ENCODE results near the gene TMEM132A.

GRCh38 chr11:60891103-60891741 lies 33.0 kb upstream of the TMEM132A start:
- TF ChIP-seq CTCF (IDR thresholded peaks at IDR 0.05) (no peak), MLX (CRISPR knock-in tag; IDR thresholded peaks at IDR 0.05) (no peak), SP1 (CRISPR knock-in tag; conservative IDR thresholded peaks at IDR 0.05) (no peak), MXD4 (CRISPR knock-in tag; IDR thresholded peaks at IDR 0.05; ENCODE audit: borderline replicate concordance) (no peak), ATF2 (CRISPR knock-in tag; IDR thresholded peaks at IDR 0.05; ENCODE audit: borderline replicate concordance, low read depth) (no peak), USF2 (CRISPR knock-in tag; IDR thresholded peaks at IDR 0.05) (no peak), PREB (CRISPR knock-in tag; IDR thresholded peaks at IDR 0.05; ENCODE audit: borderline replicate concordance) (no peak), AFF4 (CRISPR knock-in tag; IDR thresholded peaks at IDR 0.05; ENCODE audit: borderline replicate concordance) (no peak), ZNF532 (CRISPR knock-in tag; IDR thresholded peaks at IDR 0.05; ENCODE audit: borderline replicate concordance) (no peak), RELA (CRISPR knock-in tag; IDR thresholded peaks at IDR 0.05; ENCODE audit: borderline replicate concordance) (no peak), ZNF138 (CRISPR knock-in tag; conservative IDR thresholded peaks at IDR 0.05) (no peak), NR1H2 (CRISPR knock-in tag; IDR thresholded peaks at IDR 0.05) (no peak), ESRRA (CRISPR knock-in tag; IDR thresholded peaks at IDR 0.05; ENCODE audit: borderline replicate concordance) (no peak), FOXJ3 (CRISPR knock-in tag; IDR thresholded peaks at IDR 0.05; ENCODE audit: borderline replicate concordance) (no peak)
